SKM-1 (cell line): ENCODE measurements around the gene ADPRHL1.

Experiments used
- DNase-seq: peaks from one replicate; lab custom pipeline; 2025; ENCODE audit not compliant: unreplicated experiment; lab: John Stamatoyannopoulos, UW

The ADPRHL1 gene

DNA sequence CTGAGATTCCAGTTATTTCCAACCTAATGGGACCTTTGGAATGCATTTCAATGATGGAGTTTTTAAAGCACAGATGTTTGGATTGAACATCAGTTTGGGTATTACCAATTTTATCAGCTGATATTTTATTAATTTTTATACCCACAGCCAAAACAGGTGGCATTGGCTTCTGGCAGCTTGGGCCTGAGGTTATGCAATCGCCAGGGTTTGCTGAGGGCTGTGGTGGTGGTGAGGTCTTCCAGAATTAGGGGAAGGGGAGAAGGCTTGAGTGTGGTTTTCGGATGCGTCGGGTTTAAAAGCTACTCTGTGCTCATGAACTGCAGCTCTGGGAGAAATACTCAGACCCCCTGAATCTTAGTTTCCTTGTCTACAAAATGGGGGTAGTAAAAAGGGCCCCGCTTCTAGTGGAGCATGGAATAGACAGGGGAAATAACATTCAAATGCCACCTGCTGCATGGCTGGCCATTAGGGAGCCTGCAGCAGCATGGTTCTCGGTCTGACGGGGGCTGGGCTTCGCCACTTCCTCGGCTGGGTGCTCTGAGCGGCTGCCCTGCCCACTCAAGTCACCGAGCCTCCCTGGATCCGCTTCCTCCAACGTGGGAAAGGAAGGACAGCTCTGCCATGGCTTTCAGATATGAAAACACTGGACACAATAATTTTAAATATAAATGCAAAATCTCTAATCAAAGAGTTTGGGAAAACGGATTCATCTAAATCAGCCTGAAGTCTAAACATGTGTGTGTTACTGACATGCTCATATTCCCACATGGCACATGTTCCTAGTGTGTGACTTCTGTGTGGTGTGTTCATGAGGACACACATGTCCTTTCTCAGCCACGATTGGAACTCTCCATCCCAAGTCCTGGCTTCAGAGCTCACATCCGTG is 35.2 kb downstream of the ADPRHL1 start:
- no peak for DNase-seq

DNA sequence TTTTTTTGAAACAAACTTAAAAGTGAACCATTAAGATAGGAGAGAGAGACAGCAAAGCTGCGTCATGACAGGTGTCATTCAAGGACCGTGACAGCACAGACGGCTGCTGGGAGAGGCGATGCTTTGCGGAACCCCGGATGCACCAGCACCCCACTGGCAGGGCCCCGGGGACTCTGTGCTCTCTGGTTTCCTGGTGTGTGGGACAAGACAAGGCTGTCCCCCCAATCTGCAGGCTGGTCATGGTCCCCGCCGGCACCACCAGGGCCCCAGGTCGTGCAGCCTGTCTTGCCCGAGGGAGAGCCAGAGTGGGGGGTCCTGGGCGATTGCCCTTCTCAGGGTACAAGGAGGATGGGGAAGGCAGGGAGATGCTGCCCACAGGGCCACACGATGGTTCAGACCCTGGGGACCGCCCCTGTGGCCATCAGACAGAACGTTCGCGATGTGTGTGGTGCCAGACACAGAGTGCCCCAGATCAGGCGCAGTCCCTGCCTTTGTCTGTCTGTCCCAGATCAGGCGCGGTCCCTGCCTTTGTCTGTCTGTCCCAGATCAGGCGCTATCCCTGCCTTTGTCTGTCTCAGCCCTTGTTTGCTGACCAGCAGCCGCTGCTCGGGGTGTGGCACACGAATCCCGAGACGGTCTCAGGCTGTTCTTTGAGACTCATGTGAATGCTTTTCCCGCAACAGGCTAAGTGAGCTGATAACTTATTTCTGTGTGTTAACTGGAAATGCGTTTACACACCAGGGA is 36.1 kb downstream of the ADPRHL1 start:
- no peak for DNase-seq

DNA sequence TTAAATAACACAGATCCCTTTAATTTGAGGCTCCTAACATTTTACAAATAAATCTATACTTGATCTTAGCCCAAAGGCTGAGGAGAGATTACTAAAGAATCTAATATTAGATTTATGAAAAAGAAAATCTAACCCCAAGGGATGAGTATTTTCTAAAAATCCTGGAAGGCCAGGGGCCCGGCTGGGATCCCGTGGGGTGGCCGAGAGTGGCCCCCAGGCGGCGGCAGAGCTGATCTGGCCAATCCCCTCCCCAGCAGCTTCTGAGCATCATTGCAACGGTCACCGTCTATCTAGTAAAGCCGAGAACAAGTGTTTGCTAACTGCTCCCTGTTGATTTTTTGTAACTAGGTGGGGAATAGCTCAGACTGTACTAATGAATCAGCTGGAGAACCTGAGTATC is 37.5 kb downstream of the ADPRHL1 start:
- no peak for DNase-seq

DNA sequence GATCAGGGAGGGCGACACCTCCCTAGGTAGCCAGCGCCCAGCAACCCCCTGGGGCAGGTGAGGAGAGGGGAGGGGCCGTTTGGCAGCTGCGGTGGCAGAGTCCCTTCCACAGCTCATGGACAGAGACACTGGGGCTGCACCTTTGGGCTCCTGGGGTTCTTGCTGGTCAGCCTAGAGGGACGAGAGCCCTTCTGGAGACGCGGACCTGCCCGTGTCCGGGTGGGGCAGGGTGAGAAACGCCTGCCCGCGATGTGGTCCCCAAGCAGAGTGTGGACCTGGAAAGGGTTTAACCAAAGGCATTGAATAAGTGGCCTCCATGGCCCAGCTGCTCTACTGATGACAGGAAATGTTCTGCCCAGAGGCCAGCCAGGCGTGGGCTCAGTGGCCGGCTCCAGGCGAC is 38.3 kb downstream of the ADPRHL1 start:
- DNase-seq = no peak

DNA sequence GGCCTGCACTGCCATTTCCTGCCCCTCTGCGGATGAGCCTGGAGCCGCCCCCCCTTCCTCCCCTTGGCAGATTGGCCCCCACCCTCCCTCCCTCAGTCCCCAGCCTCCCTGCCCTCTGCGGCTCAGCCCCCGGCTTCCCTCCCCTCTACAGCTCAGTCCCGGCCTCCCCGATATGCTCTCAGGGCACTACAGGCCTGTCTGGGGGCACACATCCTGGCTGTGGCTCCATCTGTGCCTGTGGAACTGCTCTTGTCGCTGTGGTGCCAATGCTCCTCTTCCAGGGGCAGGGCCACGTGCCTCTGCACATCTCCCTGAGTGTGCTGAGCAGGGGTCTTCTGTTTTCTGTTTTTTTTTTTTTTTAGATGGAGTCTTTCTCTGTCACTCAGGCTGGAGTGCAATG is 39.0 kb downstream of the ADPRHL1 start:
- no peak for DNase-seq

DNA sequence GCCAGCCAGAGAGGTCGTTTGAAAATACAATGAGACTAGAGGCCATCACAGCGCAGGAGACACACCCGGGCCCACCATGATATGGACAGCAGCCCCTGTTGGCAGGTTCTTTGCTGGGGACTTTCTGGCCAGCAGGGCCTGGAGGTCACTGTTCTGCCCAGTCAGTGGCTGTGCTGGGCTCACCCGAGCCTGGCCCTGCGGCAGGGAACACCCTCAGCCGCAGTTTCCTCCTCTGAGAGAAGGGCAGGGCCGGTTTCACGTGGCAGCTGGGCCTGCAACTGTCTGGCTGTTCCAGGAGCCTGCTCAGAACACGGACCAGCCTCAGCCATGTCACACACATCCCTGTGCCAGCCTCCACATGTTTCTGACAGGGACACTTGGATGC is 39.4 kb downstream of the ADPRHL1 start:
- no peak for DNase-seq

DNA sequence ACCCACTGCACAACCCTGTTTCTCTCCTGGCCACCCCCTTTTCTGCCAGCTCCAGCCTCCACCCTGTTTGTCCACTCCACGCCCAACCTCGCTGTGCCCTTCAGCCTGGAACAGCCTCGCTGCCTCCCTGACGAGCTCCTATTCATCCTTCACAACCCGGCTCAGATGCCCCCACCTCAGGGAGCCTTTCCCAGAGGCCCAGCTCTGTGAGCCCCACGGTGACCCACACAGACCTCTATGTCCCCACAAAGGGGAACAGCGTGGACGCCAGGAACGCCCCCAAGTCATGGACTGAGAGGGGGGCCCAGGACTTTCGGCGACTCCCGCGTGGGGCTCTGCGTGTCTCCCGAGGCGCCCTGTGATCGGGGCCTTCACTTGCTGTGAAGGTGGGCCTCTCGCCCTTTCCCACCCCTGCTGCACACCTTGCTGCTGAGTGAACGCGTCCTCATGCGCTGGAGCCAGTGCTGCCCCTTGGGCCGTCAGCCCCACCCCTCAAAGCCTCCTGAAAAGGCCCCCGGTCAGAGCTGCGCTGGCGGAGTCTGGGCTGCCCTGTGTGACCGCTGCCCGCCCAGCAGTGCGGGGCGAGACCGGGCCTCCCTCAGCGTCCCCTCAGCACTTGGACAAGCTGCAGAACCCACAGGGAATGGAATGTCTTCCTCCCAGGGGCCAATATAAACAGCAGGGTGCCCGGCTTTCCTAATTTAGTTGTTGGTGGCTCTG is 40.0 kb downstream of the ADPRHL1 start:
- DNase-seq = no peak

DNA sequence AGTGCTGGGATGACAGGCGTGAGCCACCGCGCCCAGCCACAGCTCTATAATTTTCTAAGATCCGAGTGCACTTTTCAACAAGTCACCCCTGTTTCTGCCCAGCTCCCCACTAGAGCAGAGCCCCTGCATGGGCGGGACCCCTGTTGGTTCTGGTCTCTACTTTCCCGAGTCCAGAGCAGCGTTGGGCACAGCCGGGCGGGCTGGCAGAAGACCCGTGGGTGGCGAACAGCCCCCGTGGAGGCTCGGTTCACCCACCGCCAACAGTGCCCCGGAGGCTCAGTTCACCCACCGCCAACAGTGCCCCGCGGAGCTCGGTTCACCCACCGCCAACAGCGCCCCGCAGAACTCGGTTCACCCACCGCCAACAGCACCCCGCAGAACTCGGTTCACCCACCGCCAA is 40.8 kb downstream of the ADPRHL1 start:
- DNase-seq = no peak

DNA sequence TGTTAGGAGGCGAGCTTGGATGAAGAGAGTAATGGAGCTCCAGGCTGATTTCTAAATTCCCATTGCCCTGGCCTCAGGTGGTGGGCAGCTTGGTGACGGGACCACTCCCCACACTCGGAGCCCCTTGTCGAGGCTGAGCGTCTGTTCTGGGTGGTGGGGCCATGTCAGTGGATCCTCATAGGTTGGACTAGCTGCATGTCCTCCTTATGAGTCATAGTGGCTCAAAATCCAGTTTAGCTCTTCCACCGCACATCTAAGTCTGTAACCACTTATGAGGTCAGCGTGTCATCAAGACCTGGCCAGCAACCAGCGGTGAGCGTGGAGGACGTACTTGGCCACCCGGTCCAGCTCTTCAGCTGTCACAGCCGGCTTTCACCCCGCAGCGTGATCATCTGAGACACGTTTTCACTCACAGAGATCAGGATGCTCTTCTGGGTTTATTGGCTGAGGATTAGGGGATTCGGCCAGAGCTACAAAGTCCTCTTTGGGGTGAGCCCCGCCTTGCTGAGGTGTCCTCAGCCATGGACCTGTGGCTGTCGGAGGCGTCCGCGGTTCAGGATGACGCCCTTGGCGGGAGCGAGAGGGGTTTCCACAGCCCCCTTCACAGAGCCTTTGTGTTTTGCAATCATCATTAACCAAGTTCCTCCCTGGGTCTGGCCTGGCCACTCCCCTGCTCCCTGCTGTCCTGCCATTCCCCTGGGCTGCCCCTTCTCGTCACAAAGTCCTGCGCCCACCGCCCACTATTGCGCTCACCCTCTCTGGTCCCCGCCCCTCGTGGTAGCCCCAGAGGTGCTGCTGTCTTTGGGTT is 41.9 kb downstream of the ADPRHL1 start:
- no peak for DNase-seq

DNA sequence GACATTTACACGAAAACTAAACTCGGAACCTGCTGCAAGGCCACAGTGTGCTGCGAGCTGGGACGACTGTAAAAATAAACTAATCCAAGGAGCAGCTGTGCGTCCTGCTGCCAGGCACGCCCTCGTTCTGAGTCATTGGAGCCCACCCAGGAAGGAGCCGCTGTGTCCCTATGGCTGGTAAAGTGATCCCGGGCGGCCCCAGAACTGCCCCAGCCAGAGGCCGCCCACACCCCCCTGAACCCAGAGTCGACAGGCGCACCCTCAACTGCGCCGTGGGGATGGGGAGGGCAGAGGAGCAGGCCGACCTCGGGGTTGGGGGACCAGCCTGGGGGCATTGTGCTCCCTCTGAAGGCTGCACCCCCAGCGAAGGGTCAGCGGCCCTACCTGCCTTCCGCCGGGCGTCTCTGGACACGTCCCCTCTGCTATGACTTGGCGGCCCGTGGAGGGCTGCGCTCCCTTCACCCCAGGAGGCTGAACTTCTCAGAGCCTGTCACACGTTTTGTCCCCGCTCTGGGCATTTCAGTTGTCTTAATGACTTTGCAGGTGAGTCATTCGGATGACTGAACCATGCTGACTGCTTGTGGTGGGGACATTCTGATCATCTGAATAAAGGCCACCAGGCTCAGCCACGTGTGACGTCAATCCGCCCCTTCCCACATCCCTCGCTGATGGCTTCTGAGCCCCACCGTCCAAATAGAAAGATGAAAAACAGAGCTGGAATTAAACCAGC is 42.7 kb downstream of the ADPRHL1 start:
- DNase-seq = no peak

DNA sequence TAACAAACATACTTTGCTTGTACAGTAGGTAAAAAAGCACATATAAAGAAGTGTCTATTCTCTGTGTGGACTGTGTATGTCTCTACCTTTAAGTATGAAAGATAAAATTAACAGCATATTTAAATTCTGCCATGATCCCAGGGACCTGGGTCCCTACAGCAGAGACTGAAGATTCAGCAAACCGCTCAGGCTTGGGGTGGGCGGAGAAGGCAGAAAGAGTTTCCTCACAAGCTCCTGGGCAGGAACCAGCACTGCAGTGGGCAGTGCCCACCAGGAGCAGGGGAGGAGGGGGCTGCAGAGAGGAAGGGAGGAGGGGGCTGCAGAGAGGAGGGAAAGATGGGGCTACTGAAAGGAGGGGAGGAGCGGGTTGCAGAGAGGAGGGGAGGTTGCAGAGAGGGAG is 44.7 kb downstream of the ADPRHL1 start:
- DNase-seq = no peak

DNA sequence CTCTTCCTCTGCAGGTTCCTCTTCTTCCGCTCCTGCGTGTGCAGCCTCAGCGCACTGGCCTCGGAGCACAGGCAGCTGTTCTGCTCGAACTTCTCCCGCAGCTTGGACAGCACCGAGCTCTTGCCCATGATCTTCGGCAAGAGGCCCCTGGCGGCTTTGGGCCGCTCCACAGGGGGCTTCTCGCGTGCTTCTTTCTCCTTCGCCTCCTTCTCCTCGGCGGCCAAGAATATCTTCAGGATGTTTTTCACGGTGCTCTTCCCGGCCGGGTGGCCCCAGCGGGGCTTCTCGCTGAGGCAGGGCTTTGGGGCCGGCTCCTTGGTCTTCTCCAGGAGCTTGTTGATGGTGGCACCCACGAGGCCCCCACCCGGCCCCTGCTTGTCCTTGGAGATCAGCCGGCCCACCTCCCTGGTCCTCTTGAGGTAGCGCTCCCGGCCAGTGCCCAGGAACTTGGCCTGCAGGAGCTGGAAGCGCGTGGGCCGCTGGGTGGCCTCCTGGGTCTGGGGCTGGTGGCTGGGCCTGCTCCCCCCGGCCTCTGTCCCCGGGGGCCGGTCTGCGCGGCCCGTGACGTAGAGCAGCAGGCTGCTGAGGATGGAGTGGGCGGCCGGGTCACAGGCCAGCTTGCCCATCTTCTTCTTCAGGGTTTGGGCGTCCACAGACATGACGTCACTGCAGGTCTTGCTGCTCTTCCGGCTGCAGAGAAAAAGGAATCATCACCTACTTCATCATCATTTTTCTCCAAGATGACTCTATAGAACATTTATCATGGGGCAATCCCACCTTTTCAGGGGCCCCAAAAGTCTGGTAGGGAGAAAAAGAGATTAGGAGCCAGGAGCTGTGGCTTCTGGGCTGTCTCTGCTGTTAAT is 45.5 kb downstream of the ADPRHL1 start:
- DNase-seq = no peak

DNA sequence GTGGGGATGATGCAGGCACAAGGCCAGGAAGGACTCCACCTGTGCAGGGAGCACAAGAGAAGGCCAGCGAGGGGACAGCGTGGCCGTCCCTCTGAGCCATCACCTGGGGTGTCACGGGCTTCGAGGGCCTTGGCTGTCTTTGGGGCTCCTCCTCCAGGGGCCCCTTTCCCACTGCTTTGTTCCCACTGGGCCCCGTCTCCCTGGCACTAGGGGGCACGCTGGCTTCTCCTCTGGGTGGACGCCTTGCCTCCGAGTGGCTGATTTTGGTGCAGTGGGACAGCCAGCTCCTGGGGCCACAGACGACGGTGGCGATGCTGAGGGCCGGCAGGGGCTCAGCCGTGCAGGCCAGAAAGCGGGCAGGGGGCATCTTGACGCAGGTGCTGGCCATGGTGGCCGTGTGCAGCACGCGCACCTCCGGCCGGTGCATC is 46.2 kb downstream of the ADPRHL1 start:
- no peak for DNase-seq

DNA sequence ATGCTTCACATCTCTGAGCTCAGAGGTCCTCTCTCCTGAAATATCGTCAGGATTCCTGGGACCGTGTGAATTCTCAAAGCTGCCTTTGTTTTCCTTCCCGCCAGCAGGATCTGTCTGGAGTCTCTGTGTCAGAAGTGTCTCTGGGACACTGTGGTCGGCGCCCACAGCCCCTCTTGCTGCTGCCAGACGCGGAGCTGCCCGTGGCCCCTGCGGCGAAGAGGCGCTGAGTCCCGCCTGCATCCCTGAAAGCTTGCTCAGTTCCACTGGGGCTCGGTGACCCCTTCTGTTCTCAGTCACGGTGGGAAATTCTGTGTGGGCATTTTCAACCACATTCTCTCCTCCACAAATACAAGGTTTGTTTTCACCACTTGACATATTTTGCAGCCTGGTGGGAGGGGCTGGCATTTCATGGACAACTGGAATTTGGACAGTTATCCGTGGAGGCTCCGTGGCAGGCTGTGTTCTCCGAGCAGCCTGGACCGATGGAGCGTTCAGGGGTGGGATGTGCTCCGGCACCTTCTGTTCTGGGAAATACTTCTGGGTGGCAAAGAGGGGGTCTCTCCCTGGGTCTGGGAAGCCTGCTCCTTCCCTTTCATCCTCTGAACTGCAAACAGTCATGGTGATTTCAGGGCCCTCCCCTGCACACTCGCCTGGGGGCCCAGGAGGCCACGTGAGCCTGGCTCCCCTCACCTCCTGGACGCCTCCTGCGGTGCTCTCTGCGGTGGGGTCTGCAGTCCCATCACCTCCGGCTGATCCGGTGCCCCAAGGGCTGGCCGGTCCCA is 46.8 kb downstream of the ADPRHL1 start:
- DNase-seq = no peak

DNA sequence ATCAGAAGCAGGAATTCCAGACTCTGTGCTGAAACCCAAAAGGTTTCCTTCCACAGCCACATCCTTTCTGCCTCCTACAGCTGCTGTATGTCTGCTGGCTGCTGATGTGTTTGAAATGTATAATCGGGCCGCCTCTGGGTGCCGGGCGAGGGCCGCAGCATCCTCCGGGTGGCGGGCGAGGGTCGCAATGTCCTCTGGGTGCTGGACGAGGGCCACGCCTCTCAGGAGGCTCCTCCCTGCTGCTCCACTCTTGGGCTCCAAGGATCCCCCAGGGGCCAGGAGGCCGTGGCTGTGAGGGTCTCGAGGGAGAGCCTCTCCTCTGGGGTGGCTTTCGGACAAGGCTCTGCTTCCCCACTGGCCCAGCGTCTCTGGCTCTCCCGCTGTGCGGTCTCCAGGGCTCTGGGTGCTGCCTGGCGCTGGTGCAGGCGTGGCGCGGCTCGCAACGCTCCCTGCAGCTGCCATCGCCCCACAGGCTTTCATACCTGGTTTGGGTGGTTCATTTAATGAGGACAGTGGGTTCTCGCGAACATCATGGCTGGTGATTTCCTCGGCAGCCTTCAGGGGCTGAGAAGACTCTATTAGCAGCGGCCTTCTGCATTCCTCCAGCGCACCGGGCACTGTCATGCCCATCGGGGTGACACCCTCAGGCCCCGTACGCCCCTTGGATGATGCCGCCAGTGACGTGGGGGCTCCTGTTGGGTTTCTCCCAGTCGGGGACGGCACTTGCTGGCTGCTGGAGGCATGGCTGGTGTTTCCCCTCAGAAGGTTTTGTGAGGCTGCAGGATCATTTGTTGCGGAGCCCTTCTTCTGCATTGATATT is 47.6 kb downstream of the ADPRHL1 start:
- no peak for DNase-seq

DNA sequence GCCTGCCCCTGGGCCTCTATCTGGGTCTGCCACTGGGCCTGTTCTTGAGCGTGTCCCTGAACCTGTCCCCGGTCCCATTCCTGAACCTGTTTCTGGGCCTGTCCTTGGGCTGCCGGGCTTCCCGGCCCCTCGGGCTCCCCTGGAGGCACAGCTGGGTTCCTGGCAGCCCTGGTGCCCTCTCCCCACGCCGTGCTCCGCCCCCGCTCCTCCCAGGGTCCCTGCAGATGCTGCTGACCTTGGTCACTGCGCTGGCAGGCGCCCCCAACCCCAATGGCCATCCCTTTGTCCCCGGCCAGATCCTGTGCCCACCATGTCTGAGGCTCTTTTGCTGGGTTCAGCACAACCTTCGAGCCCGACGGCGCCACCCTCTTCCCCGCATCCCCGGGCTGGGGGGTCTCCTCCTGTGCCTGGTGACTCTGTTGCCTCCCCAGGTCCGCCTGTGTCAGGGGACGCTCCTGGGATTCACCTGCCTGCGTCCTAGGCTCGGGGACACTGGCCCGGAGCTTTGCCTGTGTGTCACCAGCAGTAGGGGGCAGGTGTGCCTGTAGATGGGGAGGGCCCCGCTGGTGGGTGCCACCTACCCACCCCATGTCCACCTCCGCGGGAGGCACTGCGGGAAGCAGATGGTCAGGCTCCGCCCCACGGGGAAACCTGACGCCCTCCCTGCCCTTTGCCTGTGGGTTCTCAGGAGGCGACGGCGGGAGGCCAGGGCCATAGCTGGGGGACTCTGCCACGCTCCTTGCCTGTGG is 48.4 kb downstream of the ADPRHL1 start:
- no peak for DNase-seq

DNA sequence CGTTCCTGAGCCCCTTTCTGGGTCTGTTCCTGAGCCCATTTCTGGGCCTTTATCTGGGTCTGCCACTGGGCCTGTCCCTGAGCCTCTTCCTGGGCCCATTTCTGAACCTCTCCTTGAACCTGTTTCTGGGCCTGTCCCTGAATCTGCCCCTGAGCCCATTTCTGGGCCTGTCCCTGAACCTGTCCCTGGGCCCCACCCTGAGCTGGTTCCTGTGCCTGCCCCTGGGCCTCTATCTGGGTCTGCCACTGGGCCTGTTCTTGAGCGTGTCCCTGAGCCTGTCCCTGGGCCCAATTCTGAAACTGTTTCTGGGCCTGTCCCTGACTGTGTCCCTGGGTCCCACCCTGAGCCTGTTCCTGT is 48.9 kb downstream of the ADPRHL1 start:
- DNase-seq = no peak
